Iris pigment epithelial cell (primary cell): ENCODE measurements around the gene EML6.

ENCODE experiments used
- DNase-seq: peaks from one replicate; pipeline ENCODE4 v3.0.0-alpha.2; 2011; ENCODE audit warnings: low read depth

Gene EML6

GRCh38 chr2:54706622-54707021, 16.8 kb upstream of the EML6 start:
- no peak for DNase-seq

- DNase-seq = peak; percentile 27
Observed at GRCh38 chr2:54708584-54709335, 14.7 kb upstream of the EML6 start.

GRCh38 chr2:54709336-54709809, 14.1 kb upstream of the EML6 start:
- no peak for DNase-seq

- no peak for DNase-seq
Observed at GRCh38 chr2:54710216-54710615, 13.2 kb upstream of the EML6 start.

GRCh38 chr2:54712516-54712915, 10.9 kb upstream of the EML6 start:
- DNase-seq = no peak

- no peak for DNase-seq
Observed at GRCh38 chr2:54714996-54715395, 8.5 kb upstream of the EML6 start.

GRCh38 chr2:54716375-54716774, 7.1 kb upstream of the EML6 start:
- no peak for DNase-seq

- no peak for DNase-seq
Observed at GRCh38 chr2:54720563-54720962, 2.9 kb upstream of the EML6 start.

GRCh38 chr2:54722641-54723040, 821 bp upstream of the EML6 start:
- DNase-seq = peak; percentile 65

GRCh38 chr2:54723996-54724559, 616 bp downstream of the EML6 start:
- peak; percentile 41 for DNase-seq

- no peak for DNase-seq
Observed at GRCh38 chr2:54724560-54725342, 1.3 kb downstream of the EML6 start.

GRCh38 chr2:54725343-54726099, 2.1 kb downstream of the EML6 start:
- no peak for DNase-seq

- no peak for DNase-seq
Observed at GRCh38 chr2:54726431-54726830, 3.0 kb downstream of the EML6 start.

- no peak for DNase-seq
Observed at GRCh38 chr2:54726940-54727339, 3.5 kb downstream of the EML6 start.

GRCh38 chr2:54728669-54729120, 5.2 kb downstream of the EML6 start:
- peak; percentile 86 for DNase-seq

GRCh38 chr2:54735636-54736035, 12.2 kb downstream of the EML6 start:
- DNase-seq = no peak

GRCh38 chr2:54738281-54738680, 14.8 kb downstream of the EML6 start:
- DNase-seq = no peak

- no peak for DNase-seq
Observed at GRCh38 chr2:54740333-54740732, 16.9 kb downstream of the EML6 start.

- no peak for DNase-seq
Observed at GRCh38 chr2:54741250-54741649, 17.8 kb downstream of the EML6 start.

GRCh38 chr2:54750040-54750439, 26.6 kb downstream of the EML6 start:
- DNase-seq = no peak

GRCh38 chr2:54752439-54752838, 29.0 kb downstream of the EML6 start:
- DNase-seq = no peak

- no peak for DNase-seq
Observed at GRCh38 chr2:54755641-54756326, 32.3 kb downstream of the EML6 start.
